ENCODE results near the gene MPST.

MPST gene

DNA sequence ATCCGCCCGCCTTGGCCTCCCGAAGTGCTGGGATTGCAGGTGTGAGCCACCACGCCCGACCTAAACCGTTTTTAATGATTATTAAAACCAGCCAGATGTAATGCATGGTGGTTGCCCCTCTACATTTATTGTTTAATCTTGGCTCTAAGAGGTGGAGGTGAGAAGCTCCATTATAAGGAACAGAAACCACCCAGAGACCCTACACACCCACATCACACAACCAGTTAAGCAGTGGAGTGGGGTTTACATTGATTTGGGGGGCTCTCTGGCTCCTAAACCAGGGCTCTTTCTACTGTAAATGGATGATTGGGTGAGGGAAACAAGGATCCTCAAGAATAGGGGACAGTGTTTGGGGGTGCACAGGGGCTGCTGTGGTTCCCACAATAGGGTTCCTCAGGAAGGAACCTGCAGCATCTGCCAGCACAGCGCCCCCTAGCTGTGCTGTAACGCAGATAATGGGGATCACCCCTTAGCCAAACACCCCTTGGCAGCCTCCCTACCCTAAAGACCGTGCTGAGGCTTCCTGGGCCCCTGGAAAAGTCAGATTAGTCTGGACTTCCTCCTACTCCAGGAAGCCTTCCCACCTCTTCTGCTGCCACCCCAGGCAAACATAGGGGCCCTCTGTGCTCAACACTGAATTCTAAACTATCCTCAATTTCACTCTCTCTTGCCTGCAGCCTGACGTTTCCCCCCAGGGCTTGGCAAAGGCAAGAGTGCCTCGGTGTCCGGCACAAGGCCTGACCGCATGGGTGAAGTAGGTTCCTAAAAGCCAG lies 2.4 kb downstream of the MPST start:
- TF ChIP-seq, protein P1, sequence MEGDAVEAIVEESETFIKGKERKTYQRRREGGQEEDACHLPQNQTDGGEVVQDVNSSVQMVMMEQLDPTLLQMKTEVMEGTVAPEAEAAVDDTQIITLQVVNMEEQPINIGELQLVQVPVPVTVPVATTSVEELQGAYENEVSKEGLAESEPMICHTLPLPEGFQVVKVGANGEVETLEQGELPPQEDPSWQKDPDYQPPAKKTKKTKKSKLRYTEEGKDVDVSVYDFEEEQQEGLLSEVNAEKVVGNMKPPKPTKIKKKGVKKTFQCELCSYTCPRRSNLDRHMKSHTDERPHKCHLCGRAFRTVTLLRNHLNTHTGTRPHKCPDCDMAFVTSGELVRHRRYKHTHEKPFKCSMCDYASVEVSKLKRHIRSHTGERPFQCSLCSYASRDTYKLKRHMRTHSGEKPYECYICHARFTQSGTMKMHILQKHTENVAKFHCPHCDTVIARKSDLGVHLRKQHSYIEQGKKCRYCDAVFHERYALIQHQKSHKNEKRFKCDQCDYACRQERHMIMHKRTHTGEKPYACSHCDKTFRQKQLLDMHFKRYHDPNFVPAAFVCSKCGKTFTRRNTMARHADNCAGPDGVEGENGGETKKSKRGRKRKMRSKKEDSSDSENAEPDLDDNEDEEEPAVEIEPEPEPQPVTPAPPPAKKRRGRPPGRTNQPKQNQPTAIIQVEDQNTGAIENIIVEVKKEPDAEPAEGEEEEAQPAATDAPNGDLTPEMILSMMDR (conservative IDR thresholded peaks at IDR 0.05; ENCODE audit: low read length): peak; percentile 95
- TF ChIP-seq EZH2phosphoT487 (IDR thresholded peaks at IDR 0.05; ENCODE audit: borderline replicate concordance): no peak
- no peak overlapping the region for H2AFZ ChIP-seq (ENCODE audit: low read length)
- peaks cover 29% of the 10 kb centered on the region for H4K20me1 ChIP-seq (ENCODE audit: insufficient read depth, low read length, poor library complexity, severe bottlenecking)
- peaks cover 76% of the 10 kb centered on the region for H3K79me2 ChIP-seq (ENCODE audit: insufficient read depth, low read length)
- H3K9ac ChIP-seq (ENCODE audit: low read depth, low read length, poor library complexity, severe bottlenecking): peak overlapping the region; percentile 4
- H3K4me1 ChIP-seq (ENCODE audit: insufficient read depth, low read length, poor library complexity, severe bottlenecking): peaks cover 29% of the 10 kb centered on the region
- peak overlapping the region; percentile 66 for H3K4me2 ChIP-seq (ENCODE audit: low read depth, low read length, poor library complexity, severe bottlenecking)
- H3K36me3 ChIP-seq (ENCODE audit: insufficient read depth, low read length): no peaks in the 10 kb centered on the region; the same call in 1 of the 2 replicates
- H3K27me3 ChIP-seq (ENCODE audit: insufficient read depth, low read length, poor library complexity, severe bottlenecking): peaks cover 5% of the 10 kb centered on the region
- H3K9me2 ChIP-seq (replicated peaks; ENCODE audit: low read depth, low read length): no peaks in the 10 kb centered on the region
- no peaks in the 10 kb centered on the region for H3K9me3 ChIP-seq (ENCODE audit: insufficient read depth, low read depth, low read length)
- no peaks in the 10 kb centered on the region for H3F3A ChIP-seq (ENCODE audit: low read depth)
- H3K4me3 ChIP-seq (ENCODE audit: low read length, poor library complexity, severe bottlenecking): peak overlapping the region; percentile 59

DNA sequence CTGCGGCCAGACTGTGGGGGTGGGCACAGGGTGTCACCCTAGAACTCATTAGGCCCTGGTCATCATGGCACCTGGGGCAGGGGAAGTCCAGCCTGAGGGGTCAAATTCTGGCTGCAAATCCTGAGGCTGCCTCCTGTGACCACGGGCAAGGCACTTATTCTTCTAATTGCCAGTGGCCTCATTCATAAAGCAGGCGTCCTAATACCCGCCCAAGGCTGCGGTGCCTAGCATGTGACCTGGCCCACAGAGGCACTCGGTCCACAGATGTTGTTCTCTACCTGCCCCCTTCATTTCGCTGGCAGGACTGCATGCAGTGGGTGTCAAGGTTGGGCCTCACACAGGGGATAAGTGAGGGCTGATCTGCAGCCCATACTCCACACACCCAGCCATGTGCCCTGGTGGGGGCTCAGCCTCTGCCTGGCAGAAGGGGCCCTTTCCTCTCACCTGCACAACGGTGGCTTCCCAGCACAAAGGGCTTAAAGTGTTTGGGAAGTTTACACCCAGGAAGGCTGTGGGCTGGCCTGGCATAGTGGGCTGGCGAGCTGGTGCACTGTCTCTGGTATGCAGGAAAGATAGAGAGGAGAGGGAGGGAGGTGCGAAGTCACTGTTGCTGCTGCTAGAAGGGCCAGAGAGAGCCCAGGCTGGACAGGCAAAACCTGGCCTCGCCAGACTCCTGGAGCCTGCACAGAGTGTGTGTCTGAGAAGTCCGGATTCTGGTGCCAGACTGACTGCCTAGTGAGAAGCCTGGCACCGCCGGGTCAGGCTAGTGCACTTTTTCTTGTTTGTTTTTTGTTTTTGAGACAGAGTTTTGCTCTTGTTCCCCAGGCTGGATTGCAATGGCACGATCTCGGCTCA lies 3.2 kb downstream of the MPST start:
- Histone ChIP-seq H3K36me3 (ENCODE audit: insufficient read depth, low read length) (peaks cover 6% of the 10 kb centered on the region; the same call in 1 of the 2 replicates), H4K20me1 (ENCODE audit: insufficient read depth, low read length, poor library complexity, severe bottlenecking) (peaks cover 26% of the 10 kb centered on the region), H3K9me2 (replicated peaks; ENCODE audit: low read depth, low read length) (no peaks in the 10 kb centered on the region), H3K4me3 (ENCODE audit: low read length, poor library complexity, severe bottlenecking) (peak overlapping the region; percentile 10), H3F3A (ENCODE audit: low read depth) (no peaks in the 10 kb centered on the region), H3K27me3 (ENCODE audit: insufficient read depth, low read length, poor library complexity, severe bottlenecking) (peaks cover 5% of the 10 kb centered on the region), H3K9ac (ENCODE audit: low read depth, low read length, poor library complexity, severe bottlenecking) (peak overlapping the region; percentile 4), H3K4me2 (ENCODE audit: low read depth, low read length, poor library complexity, severe bottlenecking) (peak overlapping the region; percentile 66), H2AFZ (ENCODE audit: low read length) (no peak overlapping the region), H3K79me2 (ENCODE audit: insufficient read depth, low read length) (peaks cover 68% of the 10 kb centered on the region), H3K4me1 (ENCODE audit: insufficient read depth, low read length, poor library complexity, severe bottlenecking) (peaks cover 21% of the 10 kb centered on the region), H3K9me3 (ENCODE audit: insufficient read depth, low read depth, low read length) (no peaks in the 10 kb centered on the region)
- TF ChIP-seq, protein P1 (conservative IDR thresholded peaks at IDR 0.05; ENCODE audit: low read length): no peak
- TF ChIP-seq EZH2phosphoT487 (IDR thresholded peaks at IDR 0.05; ENCODE audit: borderline replicate concordance): no peak

DNA sequence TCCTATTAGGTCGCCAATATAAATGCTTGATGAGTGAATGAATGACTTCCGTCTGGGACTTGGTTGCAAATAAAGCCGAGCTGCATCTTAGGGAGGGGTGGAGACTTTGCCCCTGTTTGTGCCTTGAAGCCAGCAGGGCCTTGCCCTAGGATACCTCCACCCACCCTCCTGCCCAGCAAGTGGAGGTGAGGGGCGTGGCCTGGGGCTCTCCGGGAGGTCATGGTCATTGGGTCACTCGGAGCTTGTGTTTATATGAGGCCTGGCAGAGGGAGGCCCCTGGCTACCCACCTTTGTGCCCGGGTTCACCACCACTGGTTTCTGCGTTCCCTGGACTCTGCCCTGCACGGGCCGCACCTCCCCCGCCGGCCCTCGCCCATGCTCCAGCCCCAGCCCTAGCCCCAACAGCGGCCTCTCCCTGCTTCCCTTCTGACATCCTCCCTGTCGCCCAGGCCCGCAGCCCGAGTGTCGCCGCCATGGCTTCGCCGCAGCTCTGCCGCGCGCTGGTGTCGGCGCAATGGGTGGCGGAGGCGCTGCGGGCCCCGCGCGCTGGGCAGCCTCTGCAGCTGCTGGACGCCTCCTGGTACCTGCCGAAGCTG lies 4.3 kb downstream of the MPST start:
- H3K9me2 ChIP-seq (replicated peaks; ENCODE audit: low read depth, low read length): no peaks in the 10 kb centered on the region
- H3K9me3 ChIP-seq (ENCODE audit: insufficient read depth, low read depth, low read length): no peaks in the 10 kb centered on the region
- peaks cover 56% of the 10 kb centered on the region for H3K79me2 ChIP-seq (ENCODE audit: insufficient read depth, low read length)
- H2AFZ ChIP-seq (ENCODE audit: low read length): no peak overlapping the region
- peaks cover 10% of the 10 kb centered on the region; the same call in 1 of the 2 replicates for H3K36me3 ChIP-seq (ENCODE audit: insufficient read depth, low read length)
- H3K27me3 ChIP-seq (ENCODE audit: insufficient read depth, low read length, poor library complexity, severe bottlenecking): peaks cover 5% of the 10 kb centered on the region
- TF ChIP-seq, protein P1 (conservative IDR thresholded peaks at IDR 0.05; ENCODE audit: low read length): no peak
- no peak for TF ChIP-seq EZH2phosphoT487 (IDR thresholded peaks at IDR 0.05; ENCODE audit: borderline replicate concordance)
- no peaks in the 10 kb centered on the region for H3F3A ChIP-seq (ENCODE audit: low read depth)
- no peak overlapping the region for H3K4me2 ChIP-seq (ENCODE audit: low read depth, low read length, poor library complexity, severe bottlenecking)
- peaks cover 18% of the 10 kb centered on the region for H4K20me1 ChIP-seq (ENCODE audit: insufficient read depth, low read length, poor library complexity, severe bottlenecking)
- no peak overlapping the region for H3K9ac ChIP-seq (ENCODE audit: low read depth, low read length, poor library complexity, severe bottlenecking)
- H3K4me1 ChIP-seq (ENCODE audit: insufficient read depth, low read length, poor library complexity, severe bottlenecking): peaks cover 12% of the 10 kb centered on the region
- H3K4me3 ChIP-seq (ENCODE audit: low read length, poor library complexity, severe bottlenecking): no peak overlapping the region

Data from Loucy (cell line).